HCT116 (cell line): ENCODE data around the gene GSK3A. TPM values are rescaled to one million over a fixed set of nuclear protein-coding genes. Genes with fewer than 3 reads are reported as not detected.
A peak's percentile ranks its signal among the peaks of the same experiment; 100 is the strongest.

Source experiments
- ATAC-seq: fragments of 200-7000 bp; cut with Tn5 transposase; 2 replicates; pipeline ENCODE4 v1.9.1; 2020; ENCODE audit warnings: mild to moderate bottlenecking, moderate library complexity
- BruUV-seq: library from RNA; stranded (reverse); fragments of 400-500 nt; replicated peaks from 2 replicates; lab custom pipeline; 2021; lab: Mats Ljungman, UMichigan
- CTCF ChIA-PET: fragments of 300-600 bp; sonication (Branson Sonifier 250); formaldehyde crosslinking; loops from one replicate; lab custom pipeline; 2021; ENCODE audit warnings: antibody characterized with exemption; lab: Charles Lee
- POLR2A ChIA-PET: fragments of 300-600, 350-600 bp; sonication (Branson Sonifier 250); formaldehyde crosslinking; loops from one replicate; lab custom pipeline; 2021; ENCODE audit warnings: antibody characterized with exemption; lab: Charles Lee
- RAD21 ChIA-PET, 2 experiments: fragments of 300-600 bp; sonication (Branson Sonifier 250); formaldehyde crosslinking; loops; one replicate each; lab custom pipeline; 2023; ENCODE audit warnings: low total read pairs in 2 of 2; ENCODE audit not compliant: uncharacterized antibody in 2 of 2, unreplicated experiment in 2 of 2, low non-redundant PET in 1 of 2; lab: Charles Lee
- DNase-seq: peaks from one replicate; pipeline ENCODE4 v3.0.0-alpha.2; 2010; ENCODE audit warnings: low read depth, low spot score
- H2AFZ ChIP-seq: fragments of 200-600 bp; shearing (Covaris generic), sonication (generic); 2 replicates; pipeline ENCODE4 v1.6.1; 2017; ENCODE audit warnings: low read depth, mixed run types, mixed read lengths, antibody characterized with exemption, low read length; ENCODE audit not compliant: poor library complexity, severe bottlenecking
- H3K27ac ChIP-seq: 2 replicates; pipeline ENCODE4 v1.5.1; 2012; ENCODE audit warnings: low read depth, low read length
- H3K27me3 ChIP-seq: fragments of 200-600 bp; sonication (generic); 2 replicates; pipeline ENCODE4 v1.6.1; 2016; ENCODE audit warnings: mixed run types, low read length, mixed read lengths; ENCODE audit not compliant: insufficient read depth
- H3K36me3 ChIP-seq, 2 experiments: fragments of 200-500 bp in 1 of 2; fragments of 200-600 bp in 1 of 2; sonication (Bioruptor generic) in 1 of 2; sonication (generic) in 1 of 2; 2 replicates each; pipeline versions ENCODE4 v1.5.1 to v1.6.1; 2014 to 2016; ENCODE audit warnings: low read length in 2 of 2, inconsistent platforms in 1 of 2, mixed read lengths in 1 of 2, mixed run types in 1 of 2; ENCODE audit not compliant: insufficient read depth in 2 of 2, control insufficient read depth in 1 of 2
- H3K4me1 ChIP-seq, 2 experiments: fragments of 200-600 bp in 1 of 2; sonication (generic) in 1 of 2; 2 replicates each; pipeline versions ENCODE4 v1.5.1 to v1.6.1; 2012 to 2017; ENCODE audit warnings: low read length in 2 of 2, inconsistent platforms in 1 of 2, mild to moderate bottlenecking in 1 of 2, mixed read lengths in 1 of 2, mixed run types in 1 of 2, moderate library complexity in 1 of 2; ENCODE audit not compliant: insufficient read depth in 2 of 2, control insufficient read depth in 1 of 2
- H3K4me2 ChIP-seq: fragments of 200-600 bp; sonication (generic); 2 replicates; pipeline ENCODE4 v1.6.1; 2017; ENCODE audit warnings: mixed run types, low read length, mixed read lengths
- H3K4me3 ChIP-seq, 2 experiments: fragments of 200-600 bp in 1 of 2; sonication (generic) in 1 of 2; replicated peaks in 1 of 2; 2 replicates each; pipeline ENCODE4 v1.5.1; 2011 to 2016; ENCODE audit warnings: low read length in 2 of 2, control low read depth in 1 of 2, low read depth in 1 of 2, mild to moderate bottlenecking in 1 of 2, mixed read lengths in 1 of 2, mixed run types in 1 of 2
- H3K79me2 ChIP-seq: fragments of 200-600 bp; sonication (generic); 2 replicates; pipeline ENCODE4 v1.6.1; 2017; ENCODE audit warnings: mild to moderate bottlenecking, mixed run types, low read length, moderate library complexity, mixed read lengths; ENCODE audit not compliant: insufficient read depth
- H3K9ac ChIP-seq: fragments of 200-600 bp; sonication (generic); 2 replicates; pipeline ENCODE4 v1.6.1; 2016; ENCODE audit warnings: low read length, mixed read lengths
- H3K9me2 ChIP-seq: fragments of 200-600 bp; sonication (generic), shearing (Covaris generic); 2 replicates; pipeline ENCODE4 v1.6.1; 2017; ENCODE audit warnings: mixed run types, mild to moderate bottlenecking, moderate library complexity; ENCODE audit not compliant: insufficient read depth
- H3K9me3 ChIP-seq, 2 experiments: fragments of 200-500 bp in 1 of 2; fragments of 200-600 bp in 1 of 2; sonication (Bioruptor generic) in 1 of 2; sonication (generic) in 1 of 2; 2 replicates each; pipeline ENCODE4 v1.6.1; 2014 to 2017; ENCODE audit warnings: low read length in 2 of 2, mixed read lengths in 2 of 2, inconsistent platforms in 1 of 2, low read depth in 1 of 2, mild to moderate bottlenecking in 1 of 2, mixed run types in 1 of 2, moderate library complexity in 1 of 2; ENCODE audit not compliant: control insufficient read depth in 1 of 2, insufficient read depth in 1 of 2
- H4K20me1 ChIP-seq: fragments of 200-600 bp; sonication (generic), shearing (Covaris generic); 2 replicates; pipeline ENCODE4 v1.6.1; 2017; ENCODE audit warnings: mixed run types, mild to moderate bottlenecking, moderate library complexity; ENCODE audit not compliant: insufficient read depth
- ATF3 ChIP-seq: IDR thresholded peaks from 2 replicates; pipeline ENCODE4 v1.6.1; 2012
- CBX3 ChIP-seq: IDR thresholded peaks from 2 replicates; pipeline ENCODE4 v1.6.1; 2012; ENCODE audit warnings: low read depth
- CEBPB ChIP-seq: IDR thresholded peaks from 2 replicates; pipeline ENCODE4 v1.6.1; 2012; ENCODE audit warnings: low read depth
- CTCF ChIP-seq, 3 experiments: fragments of 200-600 bp in 1 of 3; sonication (generic) in 1 of 3; IDR thresholded peaks in 2 of 3; conservative IDR thresholded peaks in 1 of 3; 2 replicates each; pipeline ENCODE4 v1.5.1; 2012 to 2017; ENCODE audit warnings: low read depth in 2 of 3, low read length in 2 of 3, antibody characterized with exemption in 1 of 3, borderline replicate concordance in 1 of 3, control low read depth in 1 of 3, mild to moderate bottlenecking in 1 of 3, mixed read lengths in 1 of 3, mixed run types in 1 of 3, moderate library complexity in 1 of 3; ENCODE audit not compliant: insufficient read depth in 1 of 3
- EZH2 ChIP-seq: fragments of 200-600 bp; sonication (generic); IDR thresholded peaks from 2 replicates; pipeline ENCODE4 v1.6.1; 2017; ENCODE audit warnings: antibody characterized with exemption, mixed run types
- EZH2phosphoT487 ChIP-seq: fragments of 200-600 bp; IDR thresholded peaks from 2 replicates; pipeline ENCODE4 v1.6.1; 2018; ENCODE audit warnings: antibody characterized with exemption, borderline replicate concordance
- FOSL1 ChIP-seq: IDR thresholded peaks from 2 replicates; pipeline ENCODE4 v1.6.1; 2012; ENCODE audit warnings: low read depth
- MAX ChIP-seq: IDR thresholded peaks from 2 replicates; pipeline ENCODE4 v1.6.1; 2012
- REST ChIP-seq: IDR thresholded peaks from 2 replicates; pipeline ENCODE4 v1.6.1; 2012; ENCODE audit warnings: low read depth
- SIN3A ChIP-seq: IDR thresholded peaks from 2 replicates; pipeline ENCODE4 v1.6.1; 2012; ENCODE audit warnings: low read depth
- SP1 ChIP-seq: IDR thresholded peaks from 2 replicates; pipeline ENCODE4 v1.6.1; 2012; ENCODE audit warnings: low read depth
- TCF7L2 ChIP-seq: IDR thresholded peaks from 2 replicates; pipeline ENCODE4 v1.7.0; 2011; ENCODE audit warnings: borderline replicate concordance, inconsistent platforms; ENCODE audit not compliant: insufficient read depth, insufficient read length; ENCODE audit errors: extremely low read depth
- YY1 ChIP-seq: IDR thresholded peaks from 2 replicates; pipeline ENCODE4 v1.6.1; 2011; ENCODE audit warnings: low read length, low read depth, moderate library complexity, mild to moderate bottlenecking; ENCODE audit not compliant: insufficient replicate concordance; ENCODE audit errors: extremely low read depth
- ZFX ChIP-seq: fragments of 450-650 bp; IDR thresholded peaks from 2 replicates; pipeline ENCODE4 v1.6.1; 2017
- intact Hi-C: fragments of 100-400 bp; cut with micrococcal nuclease; formaldehyde crosslinking; loops from 2 replicates; pipeline ENCODE4 v1.10.0; 2022
- total RNA-seq: library from RNA; stranded (reverse); gene quantifications from one replicate; pipeline ENCODE4 v1.2.1, GENCODE V29; 2021; ENCODE audit not compliant: unreplicated experiment

Gene GSK3A
- total RNA-seq, 1 experiment from 2014 or later: 57.2 TPM

- no peak overlapping the region for H3K4me2 ChIP-seq
- no peak overlapping the region for H3K4me3 ChIP-seq
- no peaks in the 10 kb centered on the region for H3K27me3 ChIP-seq
- intact Hi-C loops: no loop called here
- POLR2A ChIA-PET: no interaction called here
- CTCF ChIA-PET: no interaction called here
- no peak overlapping the region for H3K9ac ChIP-seq
- BruUV-seq: no TSS peak
- H3K79me2 ChIP-seq: peaks cover 16% of the 10 kb centered on the region
- H3K27ac ChIP-seq: peak overlapping the region; percentile 90; the same call in 1 of the 2 replicates
- peaks cover 23 to 32% of the 10 kb centered on the region in 2 experiments for H3K4me1 ChIP-seq
- H3K9me3 ChIP-seq: no peaks in the 10 kb centered on the region
- H2AFZ ChIP-seq: no peak overlapping the region
- TF ChIP-seq EZH2phosphoT487: no peak
- RAD21 ChIA-PET: no interaction called here
- no peak for DNase-seq
- H3K36me3 ChIP-seq: peaks cover 3 to 5% of the 10 kb centered on the region in 2 experiments; a peak in 2 of 4 replicates
- no peaks in the 10 kb centered on the region for H4K20me1 ChIP-seq
- ATAC-seq: no peak
- no peaks in the 10 kb centered on the region for H3K9me2 ChIP-seq
These were observed 29.6 kb upstream of the GSK3A start for GRCh38 chr19:42271861-42272534.

GRCh38 chr19:42271045-42271419, 28.6 kb upstream of the GSK3A start:
- Histone ChIP-seq H4K20me1 (no peaks in the 10 kb centered on the region), H3K9me3 (no peaks in the 10 kb centered on the region), H3K36me3 (peaks cover 3 to 5% of the 10 kb centered on the region in 2 experiments; a peak in 2 of 4 replicates), H2AFZ (no peak overlapping the region), H3K4me2 (peak overlapping the region; percentile 93), H3K27me3 (no peaks in the 10 kb centered on the region), H3K4me1 (peaks cover 23 to 32% of the 10 kb centered on the region in 2 experiments), H3K9me2 (no peaks in the 10 kb centered on the region), H3K9ac (peak overlapping the region; percentile 73), H3K27ac (peak overlapping the region; percentile 90), H3K4me3 (peak overlapping the region in 1 of 2 experiments; percentile 74; a peak in 2 of 4 replicates), H3K79me2 (peaks cover 16% of the 10 kb centered on the region)
- intact Hi-C loops: no loop called here
- ATAC-seq (no peak), DNase-seq (no peak)
- CTCF ChIA-PET: interaction anchor here (0.6 to 2.1 kb wide), 3 partner anchors 8 to 53 kb away, joined by 3 to 22 read pairs (median 4); no protein-coding TSS in a partner anchor
- RAD21 ChIA-PET: no interaction called here
- BruUV-seq: no TSS peak
- POLR2A ChIA-PET: interaction anchor here (1.0 kb wide), 1 partner anchor 22 kb away, joined by 3 read pairs; no protein-coding TSS in a partner anchor
- no peak for TF ChIP-seq SP1
- no peak for TF ChIP-seq EZH2
- no peak for TF ChIP-seq ZFX
- no peak for TF ChIP-seq CEBPB
- TF ChIP-seq TCF7L2: no peak
- TF ChIP-seq YY1: no peak
- TF ChIP-seq REST: no peak
- TF ChIP-seq FOSL1: no peak
- TF ChIP-seq ATF3: no peak
- no peak for TF ChIP-seq SIN3A
- no peak for TF ChIP-seq MAX
- TF ChIP-seq CTCF (IDR thresholded peaks at IDR 0.05 in 2 of 3, conservative IDR thresholded peaks at IDR 0.05 in 1 of 3; ENCODE audit: borderline replicate concordance in 1 of 3, insufficient read depth in 1 of 3, low read depth in 2 of 3, low read length in 2 of 3): no peak
- TF ChIP-seq CBX3: no peak
